ENCODE measurements around the gene TRAPPC2L. TPM values are rescaled to one million over a fixed set of nuclear protein-coding genes. Genes with fewer than 3 reads are reported as not detected.

TRAPPC2L gene
- total and polyA plus RNA-seq, 2 of the 13 experiments (the other 11 are each of a cell fraction or from before 2014, with no cell fraction given) = 96.3 to 107 TPM

DNA sequence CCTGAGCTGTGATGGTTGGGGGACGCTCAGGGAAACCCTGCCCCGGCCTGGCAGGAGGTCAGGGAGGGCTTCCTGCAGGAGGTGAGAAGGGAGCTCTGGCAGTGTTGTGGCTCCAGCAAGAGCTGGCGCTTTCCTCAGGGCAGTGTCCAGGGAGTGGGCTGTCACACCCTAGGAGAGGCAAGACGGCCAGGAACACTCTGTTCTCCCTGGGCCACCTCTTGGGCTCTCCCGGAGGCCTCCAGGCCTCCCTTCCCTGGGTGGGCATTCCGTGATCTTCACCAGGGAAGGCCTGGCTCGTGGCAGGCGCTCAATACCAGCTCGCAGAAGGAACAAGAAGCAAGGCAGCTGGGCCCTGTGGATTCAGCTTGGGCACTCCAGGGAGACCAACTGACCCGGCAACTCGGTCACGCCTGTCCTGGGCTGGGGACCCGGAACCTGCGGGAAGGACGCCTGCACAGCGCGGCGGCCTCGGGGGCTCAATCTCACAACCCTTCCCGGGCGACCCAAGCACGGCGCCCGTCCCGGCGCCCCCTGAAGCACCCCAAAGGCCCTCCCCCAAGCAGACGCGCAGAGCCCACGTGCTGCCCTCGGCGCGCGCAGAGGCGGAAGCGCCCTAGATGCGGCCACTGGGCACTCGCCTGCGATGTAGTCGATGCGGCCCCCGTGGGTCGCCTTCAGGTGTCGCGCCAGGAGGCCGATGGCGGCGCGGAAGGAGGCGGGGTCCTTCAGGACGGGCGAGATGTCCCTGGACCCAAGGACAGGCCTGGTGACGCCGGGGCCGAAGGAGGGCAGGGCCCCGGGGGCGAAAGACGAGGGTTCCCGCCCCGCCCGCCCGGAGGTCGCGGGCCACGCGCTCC lies 45.8 kb upstream of the TRAPPC2L start (continued):
- TF ChIP-seq, protein P1, sequence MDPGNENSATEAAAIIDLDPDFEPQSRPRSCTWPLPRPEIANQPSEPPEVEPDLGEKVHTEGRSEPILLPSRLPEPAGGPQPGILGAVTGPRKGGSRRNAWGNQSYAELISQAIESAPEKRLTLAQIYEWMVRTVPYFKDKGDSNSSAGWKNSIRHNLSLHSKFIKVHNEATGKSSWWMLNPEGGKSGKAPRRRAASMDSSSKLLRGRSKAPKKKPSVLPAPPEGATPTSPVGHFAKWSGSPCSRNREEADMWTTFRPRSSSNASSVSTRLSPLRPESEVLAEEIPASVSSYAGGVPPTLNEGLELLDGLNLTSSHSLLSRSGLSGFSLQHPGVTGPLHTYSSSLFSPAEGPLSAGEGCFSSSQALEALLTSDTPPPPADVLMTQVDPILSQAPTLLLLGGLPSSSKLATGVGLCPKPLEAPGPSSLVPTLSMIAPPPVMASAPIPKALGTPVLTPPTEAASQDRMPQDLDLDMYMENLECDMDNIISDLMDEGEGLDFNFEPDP (CRISPR knock-in tag; conservative IDR thresholded peaks at IDR 0.05) = peak; percentile 35
- TF ChIP-seq ZNF780A (CRISPR knock-in tag; IDR thresholded peaks at IDR 0.05) = no peak
- TF ChIP-seq ZNF354B (CRISPR knock-in tag; IDR thresholded peaks at IDR 0.05) = peak; percentile 87
- no peak for TF ChIP-seq ZMYM2 (CRISPR knock-in tag; IDR thresholded peaks at IDR 0.05)
- TF ChIP-seq ZSCAN9 (CRISPR knock-in tag; IDR thresholded peaks at IDR 0.05; ENCODE audit: borderline replicate concordance) = no peak; the same call in 1 of the 2 replicates
- TF ChIP-seq KAT2B (IDR thresholded peaks at IDR 0.05; ENCODE audit: borderline replicate concordance, low read depth, low read length) = no peak
- TF ChIP-seq ZNF891 (CRISPR knock-in tag; IDR thresholded peaks at IDR 0.05) = no peak; the same call in 1 of the 2 replicates
- TF ChIP-seq SKI (IDR thresholded peaks at IDR 0.05; ENCODE audit: partially characterized antibody) = no peak
- TF ChIP-seq ZNF883 (CRISPR knock-in tag; IDR thresholded peaks at IDR 0.05; ENCODE audit: not compliant biosample characterization) = no peak
- no peak; the same call in 1 of the 2 replicates for TF ChIP-seq CCDC6 (CRISPR knock-in tag; IDR thresholded peaks at IDR 0.05)
- TF ChIP-seq CBX2 (IDR thresholded peaks at IDR 0.05; ENCODE audit: low read depth, low read length) = no peak
- no peak for TF ChIP-seq CBX2 (CRISPR knock-in tag; IDR thresholded peaks at IDR 0.05; ENCODE audit: low read depth)
- peak; percentile 52; the same call in 1 of the 2 replicates for TF ChIP-seq CC2D1A (CRISPR knock-in tag; IDR thresholded peaks at IDR 0.05)
- peak; percentile 75 for TF ChIP-seq HNRNPK (IDR thresholded peaks at IDR 0.05; ENCODE audit: low read depth, low read length, poor library complexity, severe bottlenecking)
- peak; percentile 38; the same call in 1 of the 2 replicates for TF ChIP-seq NR2C2 (CRISPR knock-in tag; IDR thresholded peaks at IDR 0.05; ENCODE audit: borderline replicate concordance)
- TF ChIP-seq ZNF101 (CRISPR knock-in tag; IDR thresholded peaks at IDR 0.05; ENCODE audit: borderline replicate concordance, low read depth) = no peak
- 0 out of 2 replicates have a peak, but pooled peaks have one; percentile 63 for TF ChIP-seq ZFP37 (CRISPR knock-in tag; IDR thresholded peaks at IDR 0.05; ENCODE audit: borderline replicate concordance)
- TF ChIP-seq NRL (CRISPR knock-in tag; IDR thresholded peaks at IDR 0.05; ENCODE audit: borderline replicate concordance) = no peak; the same call in none of the 2 replicates
- no peak for TF ChIP-seq ZNF530 (CRISPR knock-in tag; IDR thresholded peaks at IDR 0.05; ENCODE audit: low read depth)
- TF ChIP-seq PHF5A (CRISPR knock-in tag; IDR thresholded peaks at IDR 0.05; ENCODE audit: low read depth, unreplicated experiment) = no peak
- no peak for TF ChIP-seq ZIK1 (CRISPR knock-in tag; IDR thresholded peaks at IDR 0.05; ENCODE audit: borderline replicate concordance, low read depth)
- TF ChIP-seq, protein P2, sequence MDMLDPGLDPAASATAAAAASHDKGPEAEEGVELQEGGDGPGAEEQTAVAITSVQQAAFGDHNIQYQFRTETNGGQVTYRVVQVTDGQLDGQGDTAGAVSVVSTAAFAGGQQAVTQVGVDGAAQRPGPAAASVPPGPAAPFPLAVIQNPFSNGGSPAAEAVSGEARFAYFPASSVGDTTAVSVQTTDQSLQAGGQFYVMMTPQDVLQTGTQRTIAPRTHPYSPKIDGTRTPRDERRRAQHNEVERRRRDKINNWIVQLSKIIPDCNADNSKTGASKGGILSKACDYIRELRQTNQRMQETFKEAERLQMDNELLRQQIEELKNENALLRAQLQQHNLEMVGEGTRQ (IDR thresholded peaks at IDR 0.05; ENCODE audit: low read depth, low read length) = peak; percentile 74
- TF ChIP-seq, protein P2 (CRISPR knock-in tag; IDR thresholded peaks at IDR 0.05; ENCODE audit: borderline replicate concordance) = peak; percentile 90; the same call in 1 of the 2 replicates
- TF ChIP-seq HNF4A (CRISPR knock-in tag; IDR thresholded peaks at IDR 0.05) = peak; percentile 19; the same call in 1 of the 2 replicates
- no peak for TF ChIP-seq SMYD3 (CRISPR knock-in tag; IDR thresholded peaks at IDR 0.05)
- TF ChIP-seq TOE1 (CRISPR knock-in tag; IDR thresholded peaks at IDR 0.05) = no peak
- no peak for TF ChIP-seq ZFAT (CRISPR knock-in tag; conservative IDR thresholded peaks at IDR 0.05)
- peak; percentile 63; the same call in 1 of the 2 replicates for TF ChIP-seq HOXA5 (CRISPR knock-in tag; IDR thresholded peaks at IDR 0.05)

Measured in HepG2 (cell line).